DND-41 (cell line): ENCODE measurements around the gene CARD11.

Experiments used
- ATAC-seq: fragments of 200-7000 bp; cut with Tn5 transposase; 3 replicates; pipeline ENCODE4 v1.9.1; 2021; ENCODE audit warnings: low read depth; ENCODE audit not compliant: insufficient read depth
- DNase-seq: peaks from one replicate; pipeline ENCODE4 v3.0.0-alpha.2; 2020
- H2AFZ ChIP-seq: 2 replicates; pipeline ENCODE4 v1.6.0; 2012; ENCODE audit warnings: low read depth, low read length
- H3K27ac ChIP-seq: 2 replicates; pipeline ENCODE4 v1.5.1; 2012; ENCODE audit warnings: low read length, inconsistent platforms
- H3K27me3 ChIP-seq: fragments of 200-600 bp; sonication (generic); 2 replicates; pipeline ENCODE4 v1.6.0; 2012; ENCODE audit warnings: low read length, mild to moderate bottlenecking, inconsistent platforms; ENCODE audit not compliant: insufficient read depth, poor library complexity
- H3K36me3 ChIP-seq: 2 replicates; pipeline ENCODE4 v1.5.1; 2012; ENCODE audit warnings: low read length, inconsistent platforms; ENCODE audit not compliant: insufficient read depth
- H3K4me1 ChIP-seq: 2 replicates; pipeline ENCODE4 v1.5.1; 2012; ENCODE audit warnings: mild to moderate bottlenecking, low read length; ENCODE audit not compliant: insufficient read depth
- H3K4me2 ChIP-seq: 2 replicates; pipeline ENCODE4 v1.6.0; 2012; ENCODE audit warnings: mild to moderate bottlenecking, moderate library complexity, low read length, inconsistent platforms; ENCODE audit not compliant: insufficient read depth
- H3K4me3 ChIP-seq, 2 experiments: fragments of 200-600 bp in 1 of 2; shearing (Covaris generic) in 1 of 2; 2 replicates each; pipeline ENCODE4 v1.5.1; 2012 to 2016; ENCODE audit warnings: inconsistent platforms in 2 of 2, low read length in 2 of 2, mild to moderate bottlenecking in 2 of 2, low read depth in 1 of 2, moderate library complexity in 1 of 2
- H3K79me2 ChIP-seq: 2 replicates; pipeline ENCODE4 v1.6.0; 2012; ENCODE audit warnings: low read length, inconsistent platforms; ENCODE audit not compliant: insufficient read depth
- H3K9ac ChIP-seq: 2 replicates; pipeline ENCODE4 v1.6.0; 2012; ENCODE audit warnings: low read depth, mild to moderate bottlenecking, inconsistent platforms, low read length, moderate library complexity
- H3K9me3 ChIP-seq: 2 replicates; pipeline ENCODE4 v1.5.1; 2012; ENCODE audit warnings: low read length, moderate library complexity, mild to moderate bottlenecking, inconsistent platforms; ENCODE audit not compliant: insufficient read depth, severe bottlenecking
- H4K20me1 ChIP-seq: 2 replicates; pipeline ENCODE4 v1.6.0; 2012; ENCODE audit warnings: low read length; ENCODE audit not compliant: insufficient read depth
- CTCF ChIP-seq: IDR thresholded peaks from 2 replicates; pipeline ENCODE4 v1.5.1; 2012; ENCODE audit warnings: borderline replicate concordance, low read length, moderate library complexity, mild to moderate bottlenecking; ENCODE audit not compliant: poor library complexity, severe bottlenecking; ENCODE audit errors: extremely low read depth
- EZH2 ChIP-seq: IDR thresholded peaks from 3 replicates; pipeline ENCODE4 v1.6.1; 2012; ENCODE audit warnings: borderline replicate concordance, low read depth, mild to moderate bottlenecking, moderate library complexity, low read length, inconsistent platforms; ENCODE audit not compliant: severe bottlenecking

CARD11 gene

DNA sequence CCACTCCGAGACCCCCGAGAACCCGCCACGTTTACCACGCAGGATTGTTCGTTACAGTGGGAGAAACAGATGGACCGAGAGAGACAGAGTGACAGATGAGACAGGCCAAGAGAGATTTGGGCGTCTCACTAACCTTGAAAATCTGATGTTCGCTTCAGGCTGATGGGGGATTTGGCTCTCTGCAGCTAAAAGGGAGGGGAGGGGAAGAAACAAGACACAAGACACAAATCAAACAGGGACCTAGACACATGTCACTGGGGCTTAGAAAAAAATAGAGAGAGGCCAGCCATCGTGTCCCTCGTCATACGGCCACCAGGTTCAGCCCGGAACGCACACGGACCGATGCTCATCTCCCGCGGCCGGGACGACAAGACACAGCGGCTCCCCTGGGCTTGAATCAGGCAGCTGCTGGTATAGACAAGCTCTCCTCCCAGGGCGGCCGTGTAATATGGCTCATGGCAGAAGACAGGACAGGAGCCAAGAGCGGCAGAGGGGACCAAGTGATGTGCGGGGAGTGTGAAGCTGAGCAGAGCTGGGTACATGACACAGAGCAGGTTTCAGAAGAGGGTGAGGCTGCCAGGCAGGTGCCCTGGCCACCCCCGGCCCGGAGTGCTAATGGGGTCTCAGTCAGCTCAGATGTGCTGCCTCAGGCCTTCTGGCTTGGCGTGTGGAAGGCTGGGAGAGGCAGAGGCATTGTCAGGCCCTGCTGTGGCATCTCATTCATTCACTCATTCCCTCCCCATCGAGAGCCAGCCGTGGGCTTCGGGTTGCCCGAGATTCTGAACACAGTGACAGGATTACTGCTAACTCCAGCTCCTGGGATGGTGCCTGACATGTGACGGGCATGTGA lies 111.0 kb downstream of the CARD11 start:
- H3K36me3 ChIP-seq: no peaks in the 10 kb centered on the region
- H3K79me2 ChIP-seq: no peaks in the 10 kb centered on the region
- no peak overlapping the region for H3K27ac ChIP-seq
- no peak overlapping the region for H3K9ac ChIP-seq
- no peaks in the 10 kb centered on the region for H3K9me3 ChIP-seq
- no peak overlapping the region for H3K4me2 ChIP-seq
- H4K20me1 ChIP-seq: peaks cover 4% of the 10 kb centered on the region; the same call in 1 of the 2 replicates
- ATAC-seq (no peak), DNase-seq (no peak)
- H3K4me3 ChIP-seq: no peak overlapping the region
- H3K4me1 ChIP-seq: no peaks in the 10 kb centered on the region
- no peak overlapping the region for H2AFZ ChIP-seq
- no peaks in the 10 kb centered on the region for H3K27me3 ChIP-seq
- TF ChIP-seq EZH2: no peak
- no peak for TF ChIP-seq CTCF

DNA sequence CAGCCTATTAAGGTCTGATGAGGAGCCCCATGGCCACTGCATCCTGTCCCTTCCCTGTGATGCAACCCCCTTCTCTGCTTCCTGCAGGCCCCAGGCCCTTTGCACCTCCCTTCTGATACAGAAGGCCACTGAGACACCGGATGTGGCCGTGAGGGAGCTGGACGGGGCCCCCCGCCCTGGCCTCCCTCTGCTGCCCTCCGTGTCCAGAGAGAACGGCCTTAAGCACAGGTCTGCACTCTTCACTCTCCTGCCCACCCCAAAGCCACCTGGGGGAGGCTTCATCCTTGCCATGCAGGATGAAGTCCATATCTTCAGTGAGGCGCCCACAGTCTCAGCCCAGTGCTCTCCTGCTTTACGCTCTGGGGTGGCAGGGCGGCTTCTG lies 112.6 kb downstream of the CARD11 start:
- Histone ChIP-seq H3K9me3 (no peaks in the 10 kb centered on the region), H3K27ac (no peak overlapping the region), H3K36me3 (no peaks in the 10 kb centered on the region), H3K4me1 (no peaks in the 10 kb centered on the region), H3K9ac (no peak overlapping the region), H3K4me2 (no peak overlapping the region), H2AFZ (no peak overlapping the region), H4K20me1 (peaks cover 4% of the 10 kb centered on the region; the same call in 1 of the 2 replicates), H3K4me3 (no peak overlapping the region), H3K27me3 (no peaks in the 10 kb centered on the region), H3K79me2 (no peaks in the 10 kb centered on the region)
- ATAC-seq (no peak), DNase-seq (no peak)
- TF ChIP-seq CTCF: no peak
- no peak for TF ChIP-seq EZH2

DNA sequence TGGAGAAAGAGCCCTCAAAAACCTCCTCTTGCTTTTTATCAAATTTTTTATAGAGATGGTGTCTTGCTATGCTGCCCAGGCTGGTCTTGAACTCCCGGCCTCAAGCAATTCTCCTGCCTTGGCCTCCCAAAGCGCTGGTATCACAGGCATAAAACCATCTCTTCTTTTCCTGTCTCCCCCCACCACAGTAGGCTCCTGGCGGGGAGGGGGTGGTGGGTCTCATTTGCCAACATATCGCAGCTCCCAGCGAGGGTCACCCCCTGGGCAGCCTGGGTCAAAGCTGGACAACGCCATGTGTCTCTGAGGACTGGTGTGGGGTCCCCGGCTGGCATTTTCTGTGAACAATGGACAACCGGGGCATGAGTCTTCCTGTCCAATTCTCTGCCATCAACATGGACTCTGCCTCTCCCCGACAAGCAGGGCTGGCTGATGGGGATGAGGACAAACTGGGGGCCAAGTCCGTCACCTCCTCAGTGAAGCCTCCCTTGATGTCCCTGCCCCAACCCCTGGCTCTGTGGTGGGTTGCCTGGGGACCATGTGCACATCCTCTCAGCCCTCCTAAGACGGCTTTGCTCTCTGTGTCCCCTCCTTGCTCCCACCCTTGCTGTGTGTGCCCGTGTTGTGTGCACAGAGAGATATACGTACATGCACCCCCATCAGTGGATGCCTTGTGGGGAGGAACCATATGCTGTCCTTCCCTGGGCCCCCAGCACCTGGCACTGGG lies 113.2 kb downstream of the CARD11 start:
- Histone ChIP-seq H3K9ac (no peak overlapping the region), H3K36me3 (no peaks in the 10 kb centered on the region), H3K27ac (no peak overlapping the region), H4K20me1 (peaks cover 4% of the 10 kb centered on the region; the same call in 1 of the 2 replicates), H3K4me3 (no peak overlapping the region), H3K9me3 (no peaks in the 10 kb centered on the region), H3K79me2 (no peaks in the 10 kb centered on the region), H2AFZ (no peak overlapping the region), H3K27me3 (no peaks in the 10 kb centered on the region), H3K4me1 (no peaks in the 10 kb centered on the region), H3K4me2 (no peak overlapping the region)
- ATAC-seq (no peak), DNase-seq (no peak)
- TF ChIP-seq CTCF (no peak), EZH2 (no peak)
